ENCODE measurements around the gene MYO18A.

The MYO18A gene

DNA sequence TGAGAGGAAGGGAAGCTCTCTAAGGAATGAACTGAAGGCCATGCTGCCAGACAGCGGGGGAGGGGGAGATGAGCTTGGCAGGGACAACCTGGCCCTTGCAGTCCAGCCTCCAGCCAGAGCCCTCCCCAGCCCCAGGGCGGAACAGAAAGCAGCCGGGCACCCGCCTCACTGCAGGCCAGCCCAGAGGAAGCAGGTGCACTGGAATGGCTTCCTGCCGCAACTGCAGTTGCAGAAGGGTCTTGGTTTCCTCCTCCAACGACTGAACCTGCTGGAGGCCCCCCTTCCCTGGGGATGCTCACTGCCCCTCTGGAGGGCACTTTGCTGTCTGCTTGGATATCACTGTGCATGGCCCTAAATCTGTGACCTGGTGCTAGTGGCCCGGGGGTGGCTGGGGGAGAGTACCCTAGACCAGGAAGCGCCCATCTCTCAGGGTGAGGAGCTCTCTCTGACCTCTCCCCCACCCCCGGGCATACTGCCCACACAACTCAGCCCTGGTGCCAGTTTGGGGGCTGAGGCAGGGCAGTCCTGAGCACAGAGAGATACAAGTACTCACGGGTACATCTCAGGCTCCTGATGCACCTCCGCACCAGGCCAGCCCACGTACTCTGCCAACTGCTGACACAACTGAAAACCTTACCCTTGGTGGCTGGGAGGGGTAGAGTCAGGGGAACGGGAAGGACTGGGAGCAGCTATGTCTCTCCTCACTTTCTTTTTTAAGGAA, 41.1 kb downstream of the MYO18A start:
- no peak for TF ChIP-seq CTCF (IDR thresholded peaks at IDR 0.05; ENCODE audit: borderline replicate concordance, insufficient read depth, low read depth, low read length)
- H3K4me3 ChIP-seq (ENCODE audit: low read depth, low read length), result peak overlapping the region; percentile 64

DNA sequence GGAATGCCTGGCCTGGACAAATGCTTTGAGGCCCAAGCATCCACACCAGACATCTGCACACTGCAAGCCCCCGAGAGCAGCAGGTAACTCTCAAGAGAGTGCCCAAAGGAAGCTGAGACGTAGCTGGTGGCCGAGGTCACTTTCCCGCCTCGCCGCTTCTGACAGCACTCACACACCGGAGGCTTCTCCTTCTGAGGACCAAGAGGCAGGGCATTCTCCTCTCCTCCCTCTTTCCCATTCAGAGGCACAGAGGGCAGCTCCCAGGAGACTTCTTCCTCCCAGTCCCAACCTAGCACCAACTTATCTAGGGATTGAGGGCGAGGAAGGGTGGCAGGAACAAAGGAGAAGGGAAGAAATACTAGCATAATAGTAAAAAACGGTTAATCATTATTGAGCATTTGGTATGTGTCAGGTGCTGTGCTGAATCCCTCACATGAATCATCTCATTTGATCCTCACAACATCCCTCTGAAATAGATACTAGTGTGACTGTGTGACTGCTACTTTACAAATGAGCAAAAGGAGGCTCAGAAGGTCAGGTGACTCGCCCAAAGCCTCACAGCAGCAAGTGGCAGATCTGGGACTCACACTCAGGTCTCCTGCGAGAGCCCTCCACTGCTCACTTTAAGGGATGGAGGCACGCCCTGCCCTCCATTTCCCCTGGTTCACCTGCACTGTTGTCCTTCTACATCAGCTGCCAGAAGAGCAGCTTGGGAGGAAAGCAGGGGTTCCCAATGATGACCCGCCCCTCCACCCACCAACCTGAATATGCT, 41.8 kb downstream of the MYO18A start:
- H3K4me3 ChIP-seq (ENCODE audit: low read depth, low read length), result peak overlapping the region; percentile 64
- TF ChIP-seq CTCF (IDR thresholded peaks at IDR 0.05; ENCODE audit: borderline replicate concordance, insufficient read depth, low read depth, low read length), result no peak

DNA sequence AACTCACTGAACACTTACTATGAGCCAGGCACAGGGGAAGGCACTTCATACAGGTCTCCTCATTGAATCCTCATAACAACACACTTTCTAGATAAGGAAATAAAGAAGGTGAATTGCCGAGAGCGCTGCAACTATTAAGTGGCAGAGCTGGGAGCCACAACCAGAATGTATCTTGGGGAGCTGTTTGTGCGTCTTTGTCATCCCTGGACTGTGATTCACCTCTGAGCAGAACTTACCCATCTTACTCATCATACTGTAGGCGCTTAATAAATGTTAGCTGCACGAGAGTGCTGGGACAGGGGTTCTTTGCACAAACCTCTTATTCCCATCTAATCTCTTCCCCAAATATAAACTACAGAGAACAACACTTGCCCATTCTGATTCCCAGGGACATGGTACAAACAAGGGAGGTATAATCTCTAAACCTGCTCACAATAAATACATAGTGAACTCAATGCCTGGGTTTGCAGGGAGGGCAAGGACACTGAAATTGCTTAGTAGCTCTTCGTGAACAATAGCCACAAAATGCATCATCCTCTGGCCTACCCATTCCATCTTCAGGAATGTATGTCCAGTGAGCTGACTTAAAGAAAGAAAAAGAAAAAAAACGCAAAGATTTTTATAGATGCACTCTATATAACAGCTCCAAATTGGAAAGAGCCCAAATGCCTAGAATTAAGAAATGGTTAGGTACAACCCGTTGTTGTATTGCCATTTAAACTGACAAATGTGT, 43.0 kb downstream of the MYO18A start:
- H3K4me3 ChIP-seq (ENCODE audit: low read depth, low read length), result no peak overlapping the region
- no peak for TF ChIP-seq CTCF (IDR thresholded peaks at IDR 0.05; ENCODE audit: borderline replicate concordance, insufficient read depth, low read depth, low read length)

DNA sequence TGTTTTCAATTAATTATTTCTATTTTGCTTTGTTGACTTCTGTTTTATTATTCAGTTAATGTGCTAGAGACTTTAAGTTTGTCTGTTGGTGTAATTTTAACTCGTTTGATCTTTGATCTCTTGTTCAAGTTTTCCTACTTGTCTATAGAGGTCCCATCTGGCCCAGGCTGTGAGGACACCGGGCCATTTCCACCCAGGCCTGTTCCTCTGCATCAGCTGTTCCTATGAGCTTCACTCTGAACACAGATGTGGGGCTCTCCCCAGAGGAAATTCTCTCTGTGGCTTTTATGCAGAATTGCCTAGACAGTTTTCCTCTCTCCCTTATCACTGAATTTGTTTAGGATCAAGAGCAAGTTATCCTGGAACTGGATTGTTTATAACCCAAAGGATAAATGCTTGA, 44.7 kb downstream of the MYO18A start:
- TF ChIP-seq CTCF (IDR thresholded peaks at IDR 0.05; ENCODE audit: borderline replicate concordance, insufficient read depth, low read depth, low read length), result no peak
- H3K4me3 ChIP-seq (ENCODE audit: low read depth, low read length), result no peak overlapping the region

DNA sequence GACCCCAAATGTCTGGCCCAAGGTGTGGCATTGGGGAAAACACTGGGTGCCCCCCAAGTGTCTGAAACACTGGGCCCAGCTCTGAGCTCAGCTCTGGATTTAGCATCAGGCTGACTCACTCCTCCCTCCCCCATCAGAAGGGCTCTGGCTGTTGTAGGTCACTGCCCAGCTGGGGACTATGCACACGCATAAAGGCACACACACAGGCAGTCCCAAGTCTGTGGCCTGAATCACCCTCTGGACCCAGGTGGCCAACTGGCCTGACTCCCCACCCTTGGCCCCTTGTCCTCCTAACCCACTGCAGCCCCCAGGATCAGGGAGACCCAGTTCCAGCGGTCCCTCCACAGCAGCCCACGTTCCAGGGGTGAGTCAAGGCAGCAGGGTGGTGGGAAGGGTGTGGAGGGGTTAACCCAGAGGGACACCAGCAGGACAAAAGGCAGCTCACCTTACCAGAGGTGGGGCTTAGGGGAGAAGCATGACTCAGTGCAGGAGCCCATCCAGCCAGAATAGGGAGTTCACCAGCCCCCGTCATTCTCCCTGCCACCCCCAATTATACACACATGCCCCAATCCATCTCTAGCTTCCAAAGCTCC, 47.0 kb downstream of the MYO18A start:
- H3K4me3 ChIP-seq (ENCODE audit: low read depth, low read length), result no peak overlapping the region

More for the DNA sequence above, 47.0 kb downstream of the MYO18A start:
- TF ChIP-seq CTCF (IDR thresholded peaks at IDR 0.05; ENCODE audit: borderline replicate concordance, insufficient read depth, low read depth, low read length), result no peak
